ENCODE measurements around the gene MYO9B.

MYO9B gene

GRCh38 chr19:17075035-17075863 lies at the start of gene MYO9B, which contains the start of gene HAUS8:
TSS of gene MYO9B (plus strand) at chr19:17075777. CDS start at chr19:17101718, 25,941 bp downstream.
TSS of gene HAUS8 (minus strand) at chr19:17075452. CDS start at chr19:17075422, 30 bp downstream.
- ChIA-PET CTCF (interaction anchor here (1.2 to 1.8 kb wide), 5 partner anchors 8 to 185 kb away, joined by 3 to 11 read pairs (median 4); no protein-coding TSS in a partner anchor), POLR2A (interaction anchor here (0.7 to 1.6 kb wide), 2 partner anchors 33 to 192 kb away, joined by 5 to 6 read pairs; partner anchors contain the start of gene BABAM1)
- TF ChIP-seq CTCF (IDR thresholded peaks at IDR 0.05; ENCODE audit: insufficient read depth, low read length, missing control alignments) = no peak
- H3K4me3 ChIP-seq (ENCODE audit: low read depth, low read length) = peak within 1 kb of the TSS; percentile 95
- DNase-seq (ENCODE audit: low read depth, low spot score) = peak; percentile 99

GRCh38 chr19:17025991-17026658 lies 49.5 kb upstream of the MYO9B start:
- ChIA-PET CTCF (no interaction called here), POLR2A (no interaction called here)
- no peak for DNase-seq (ENCODE audit: low read depth, low spot score)
- H3K4me3 ChIP-seq (ENCODE audit: low read depth, low read length) = no peak overlapping the region
- no peak for TF ChIP-seq CTCF (IDR thresholded peaks at IDR 0.05; ENCODE audit: insufficient read depth, low read length, missing control alignments)

- H3K4me3 ChIP-seq (ENCODE audit: low read depth, low read length) = no peak within 1 kb of the TSS
- CTCF ChIA-PET = no interaction called here
- no peak for TF ChIP-seq CTCF (IDR thresholded peaks at IDR 0.05; ENCODE audit: insufficient read depth, low read length, missing control alignments)
- DNase-seq (ENCODE audit: low read depth, low spot score) = no peak
- POLR2A ChIA-PET = no interaction called here
Measured at GRCh38 chr19:17026706-17027534, 48.7 kb upstream of the MYO9B start, which contains the start of gene CPAMD8. TSS of gene CPAMD8 (minus strand) at chr19:17026810. CDS start at chr19:17026642, 168 bp downstream.

- ChIA-PET POLR2A (no interaction called here), CTCF (no interaction called here)
- TF ChIP-seq CTCF (IDR thresholded peaks at IDR 0.05; ENCODE audit: insufficient read depth, low read length, missing control alignments) = no peak
- DNase-seq (ENCODE audit: low read depth, low spot score) = no peak
- no peak overlapping the region for H3K4me3 ChIP-seq (ENCODE audit: low read depth, low read length)
Measured at GRCh38 chr19:17027535-17027975, 48.0 kb upstream of the MYO9B start.

- TF ChIP-seq CTCF (IDR thresholded peaks at IDR 0.05; ENCODE audit: insufficient read depth, low read length, missing control alignments) = no peak
- DNase-seq (ENCODE audit: low read depth, low spot score) = no peak
- ChIA-PET POLR2A (no interaction called here), CTCF (no interaction called here)
- H3K4me3 ChIP-seq (ENCODE audit: low read depth, low read length) = no peak overlapping the region
Measured at GRCh38 chr19:17031741-17032140, 43.8 kb upstream of the MYO9B start.
